Measurements from ENCODE around the gene THAP9.

THAP9 gene

GRCh38 chr4:82969414-82969813 is 68.9 kb downstream of the THAP9 start:
- no peak for DNase-seq

Data from right forelimb (tissue), 1 donor.